Measurements from ENCODE around the gene WNT11.

Gene WNT11

DNA sequence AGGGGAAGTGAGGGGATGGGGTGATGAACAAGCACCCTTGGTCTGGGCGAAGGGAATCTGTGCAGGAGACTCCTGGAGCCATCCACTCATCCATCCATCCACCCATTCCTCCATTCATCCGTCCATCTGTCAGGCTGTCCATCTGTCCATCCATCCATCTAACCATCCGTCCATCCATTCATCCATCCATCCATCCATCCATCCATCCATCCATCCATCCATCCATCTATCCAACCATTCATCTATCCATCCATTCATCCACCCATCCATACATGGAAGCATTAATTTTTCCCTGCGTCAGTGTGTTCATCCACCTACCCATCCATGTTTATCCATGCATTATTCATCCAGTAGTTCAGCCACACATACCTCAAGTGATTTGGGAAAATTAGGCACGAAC, 32.0 kb downstream of the WNT11 start:
- no peak for DNase-seq (ENCODE audit: low read depth in 2 of 2)

DNA sequence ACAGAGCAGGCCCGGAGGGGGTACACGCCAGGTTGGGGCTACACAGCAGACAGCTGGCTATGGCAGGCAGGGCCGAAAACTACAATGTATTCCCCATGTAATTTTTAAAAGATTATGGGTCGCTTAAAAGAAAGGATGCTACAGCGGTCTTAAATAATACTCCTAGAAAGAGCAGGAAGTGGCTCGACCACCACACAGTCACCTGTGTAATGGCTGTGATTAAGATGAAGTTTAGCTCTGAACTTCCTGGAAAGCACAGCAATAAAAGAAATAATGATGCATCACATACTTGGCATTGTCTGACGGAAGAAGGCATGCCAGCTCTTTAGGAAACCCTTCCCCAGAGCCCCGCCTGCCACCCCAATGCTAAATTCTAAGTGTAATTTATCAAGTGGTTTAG, 32.6 kb downstream of the WNT11 start:
- DNase-seq (ENCODE audit: low read depth in 2 of 2), result no peak

DNA sequence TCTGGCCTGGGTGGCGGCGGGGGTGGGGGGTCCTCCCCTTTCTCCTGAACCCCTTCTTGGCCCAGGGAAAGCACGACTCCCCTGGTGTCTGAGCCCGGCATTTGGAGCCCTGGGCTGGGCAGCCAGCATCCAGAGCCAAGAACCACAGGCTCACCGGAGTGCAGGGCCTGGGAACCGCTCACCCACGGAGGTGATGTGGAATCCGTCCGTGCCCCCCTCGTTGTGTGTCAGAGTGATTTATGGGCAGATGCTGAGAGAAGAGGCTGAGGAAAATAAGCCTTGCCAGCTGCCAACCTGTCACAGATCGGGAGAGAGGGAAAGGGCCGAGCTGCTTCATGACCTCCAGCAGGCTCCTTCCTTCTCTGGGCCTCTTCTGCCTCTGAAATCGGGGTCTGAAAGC, 33.7 kb downstream of the WNT11 start:
- DNase-seq (ENCODE audit: low read depth in 2 of 2), result no peak

DNA sequence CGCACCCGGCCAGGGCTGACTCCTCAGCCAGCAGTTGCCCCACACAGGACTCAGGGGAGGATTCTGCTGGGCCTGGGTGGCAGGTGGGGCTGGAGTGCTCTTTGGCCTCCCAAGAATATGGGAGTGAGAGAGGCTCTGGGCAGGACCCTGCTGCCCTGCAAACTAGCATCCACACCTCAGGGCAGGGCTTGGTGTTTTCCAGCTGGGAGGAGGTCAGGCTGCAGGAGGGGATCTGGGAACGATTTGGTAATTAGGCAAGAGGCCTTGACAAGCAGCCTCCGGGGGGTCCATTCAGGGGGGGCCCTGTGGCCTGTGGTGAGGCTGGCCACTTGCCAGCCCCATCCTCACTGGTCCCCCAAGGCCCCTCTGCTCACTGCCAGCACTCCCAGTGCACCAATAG, 35.8 kb downstream of the WNT11 start:
- no peak for DNase-seq (ENCODE audit: low read depth in 2 of 2)

DNA sequence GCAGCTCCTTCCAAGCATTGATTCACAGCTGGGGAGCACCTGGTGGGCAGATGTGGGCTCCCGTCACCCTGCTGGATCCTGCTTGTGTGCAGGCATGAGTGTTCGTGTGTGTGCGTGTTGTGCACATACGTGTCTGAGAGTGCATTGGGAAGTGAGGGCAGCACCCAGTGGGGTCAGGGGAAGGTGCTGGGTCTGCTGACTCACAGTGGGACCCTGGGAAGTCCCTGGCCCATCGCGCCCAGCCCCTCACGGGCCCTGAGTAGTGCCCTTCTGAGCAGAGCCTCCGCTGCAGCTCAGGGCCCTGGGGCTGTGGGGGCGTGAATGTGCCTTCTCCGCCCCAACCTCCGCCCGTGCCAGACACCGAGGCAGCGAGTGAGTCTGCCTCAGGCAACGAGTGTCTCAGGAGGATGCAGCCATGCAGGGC, 36.8 kb downstream of the WNT11 start:
- DNase-seq (ENCODE audit: low read depth in 2 of 2), result no peak

DNA sequence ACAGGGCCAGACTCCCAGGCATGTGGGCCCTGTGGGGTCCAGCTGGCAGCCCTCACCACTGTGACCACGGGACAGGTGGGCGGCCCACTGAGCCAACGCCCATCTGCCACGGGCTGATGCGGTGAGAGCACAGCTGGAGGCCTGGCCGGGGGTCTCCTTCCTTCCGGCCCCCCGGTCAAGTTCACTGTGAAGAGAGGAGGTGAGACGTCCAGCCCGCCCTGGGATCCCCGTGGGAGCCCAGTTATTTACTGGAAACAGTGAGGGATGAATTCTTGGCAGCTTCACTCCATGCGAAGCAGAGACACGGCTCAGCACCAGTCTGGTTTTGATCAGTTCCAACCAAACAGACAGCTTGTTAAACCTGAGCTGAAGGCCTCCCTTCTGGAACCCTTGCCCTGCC, 38.7 kb downstream of the WNT11 start:
- no peak for DNase-seq (ENCODE audit: low read depth in 2 of 2)

DNA sequence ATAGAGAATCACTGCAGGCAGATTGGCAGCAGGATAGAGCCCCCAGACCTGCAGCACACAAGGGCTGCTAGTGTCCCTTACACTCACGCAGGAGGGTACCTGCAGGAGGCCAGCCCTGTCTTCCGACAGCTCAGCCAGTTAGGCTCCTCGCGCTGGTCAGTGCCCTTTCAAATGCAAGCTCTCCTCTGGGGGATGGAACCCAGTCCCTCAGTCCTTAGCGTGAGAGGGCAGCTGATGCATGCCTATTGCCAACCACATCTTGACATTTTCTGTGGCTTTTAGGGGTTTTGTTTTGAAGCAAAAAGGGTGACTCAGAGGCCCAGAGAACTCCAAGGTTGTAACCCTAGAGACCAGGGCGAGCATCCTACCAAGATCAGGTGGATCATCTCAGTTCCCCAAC, 40.0 kb downstream of the WNT11 start:
- DNase-seq (ENCODE audit: low read depth in 2 of 2), result no peak

DNA sequence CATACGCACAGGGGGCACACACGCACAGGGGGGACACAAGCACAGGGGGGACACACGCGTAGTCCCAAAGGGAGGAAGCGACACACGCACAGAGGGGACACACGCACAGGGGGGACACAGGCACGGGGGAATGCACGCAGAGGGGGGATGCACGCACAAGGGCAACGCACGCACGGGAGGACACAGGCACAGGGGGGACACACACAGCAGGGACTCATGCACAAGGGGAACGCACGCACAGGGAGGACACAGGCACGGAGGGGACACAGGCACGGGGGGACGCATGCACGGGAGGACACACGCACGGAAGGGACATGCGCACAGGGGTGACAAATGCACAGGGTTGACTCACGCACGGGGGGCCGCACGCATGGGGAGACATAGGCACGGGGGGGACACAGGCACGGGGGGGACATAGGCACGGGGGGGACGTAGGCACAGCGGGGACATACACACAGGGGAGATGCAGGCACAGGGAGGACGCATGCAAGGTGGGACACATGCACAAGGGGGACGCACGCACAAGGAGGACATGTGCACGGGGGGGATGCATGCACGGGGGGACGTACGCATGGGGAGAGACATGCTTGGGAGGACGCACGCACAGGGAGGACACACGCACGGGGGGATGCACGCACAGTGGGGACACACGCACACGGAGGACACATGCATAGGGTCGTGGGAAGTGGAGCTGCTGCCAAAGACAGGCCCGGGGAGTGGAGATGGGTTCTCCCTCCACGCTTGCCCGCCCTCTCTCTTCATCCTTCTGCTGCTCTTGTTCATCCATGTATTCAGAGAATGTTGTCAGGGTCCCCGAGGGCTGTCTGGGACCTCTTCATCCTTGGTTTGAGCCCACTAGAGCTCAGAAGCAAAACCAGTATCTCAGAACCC, 41.2 kb downstream of the WNT11 start:
- no peak for DNase-seq (ENCODE audit: low read depth in 2 of 2)

DNA sequence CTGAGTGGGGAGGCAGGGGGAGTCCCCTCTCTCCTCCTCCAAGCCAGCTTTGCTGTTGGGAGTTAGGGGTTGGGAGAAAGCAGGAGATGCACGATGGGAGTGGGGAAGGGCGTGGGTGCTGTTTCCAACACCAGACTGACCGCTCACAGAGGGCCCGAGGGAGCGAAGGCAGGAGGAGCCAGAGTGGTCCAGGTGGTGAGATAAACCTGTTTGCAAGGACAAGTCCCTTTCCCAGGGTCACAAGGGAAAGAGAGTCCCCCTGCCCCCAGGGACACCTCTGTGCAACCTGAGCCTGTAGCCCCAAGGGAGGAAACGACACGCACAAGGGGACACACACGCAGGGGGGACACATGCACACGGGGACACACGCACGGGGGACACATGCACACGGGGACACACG, 42.2 kb downstream of the WNT11 start:
- no peak for DNase-seq (ENCODE audit: low read depth in 2 of 2)

DNA sequence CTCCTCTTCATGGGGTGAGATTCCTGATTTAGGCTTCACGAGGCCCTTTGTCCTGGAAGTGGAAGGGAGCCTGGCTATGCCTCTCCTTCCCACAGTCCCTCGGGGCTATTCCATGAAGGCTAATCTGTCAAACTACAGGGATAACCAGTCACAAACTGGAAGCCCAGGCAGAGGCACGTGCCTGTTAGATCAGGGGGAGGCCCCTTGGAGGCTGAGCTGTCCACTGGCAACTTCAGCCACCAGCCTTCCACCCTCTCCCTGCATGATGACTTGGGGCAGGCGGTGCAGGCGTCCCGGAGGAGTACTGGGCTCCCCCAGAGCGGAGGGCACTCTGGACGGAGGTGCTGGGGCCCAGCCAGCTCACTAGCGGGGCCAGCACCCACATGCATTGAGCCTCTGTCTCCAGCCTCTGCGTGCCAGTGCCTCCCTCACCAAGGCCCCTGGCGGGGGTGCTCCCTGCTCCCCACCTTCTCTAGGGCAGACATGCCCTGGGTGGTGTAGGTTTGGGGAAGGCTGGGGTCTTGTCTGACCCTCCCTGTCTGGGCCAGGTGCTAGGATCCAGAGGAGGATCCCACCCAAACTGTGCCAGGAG, 42.9 kb downstream of the WNT11 start:
- no peak for DNase-seq (ENCODE audit: low read depth in 2 of 2)

DNA sequence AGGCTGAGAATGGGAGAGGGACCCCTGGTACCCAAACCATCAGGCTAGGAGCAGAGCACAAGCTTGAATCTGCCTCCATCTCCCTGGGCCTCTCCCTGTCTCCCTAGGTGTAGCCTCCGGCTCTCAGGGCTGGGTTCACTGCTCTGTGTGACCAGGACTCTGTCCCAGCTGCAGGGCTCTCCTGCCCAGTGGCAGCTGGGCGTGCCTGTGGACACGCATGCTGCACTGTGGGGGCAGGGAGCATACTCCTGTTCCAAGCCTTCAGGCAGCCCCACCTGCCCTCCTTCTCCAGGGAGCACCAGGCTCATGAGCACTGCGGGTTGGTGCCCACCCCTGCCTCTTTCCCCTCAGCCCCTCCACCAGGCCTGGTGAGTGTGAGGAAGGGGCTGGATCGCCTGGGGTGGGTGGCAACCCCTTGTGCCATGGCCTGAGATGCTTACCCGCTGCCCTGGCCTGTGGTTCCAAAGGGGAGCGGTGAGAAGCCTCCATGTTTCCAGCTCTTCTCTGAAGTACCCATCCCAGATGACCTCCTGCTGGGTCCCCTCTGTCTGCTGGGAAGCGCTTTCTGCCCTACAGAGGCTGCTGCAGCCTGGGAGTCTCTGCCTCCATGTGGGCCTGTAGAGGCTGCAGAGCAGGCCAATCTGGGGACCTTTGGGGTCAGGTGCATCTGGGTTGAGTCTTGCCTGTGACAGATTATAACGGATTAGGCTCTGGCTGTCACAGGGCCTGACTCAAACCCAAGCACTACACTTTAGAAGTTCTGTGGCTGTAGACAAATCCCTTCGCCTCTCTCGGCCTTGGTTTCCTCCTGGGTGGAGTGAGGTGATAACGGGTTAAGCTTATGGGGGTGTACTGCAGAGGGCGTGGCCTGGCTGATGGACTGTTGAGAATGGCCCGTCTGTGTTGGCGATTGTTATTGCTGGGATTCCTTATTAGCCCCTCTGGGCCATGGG, 43.7 kb downstream of the WNT11 start:
- DNase-seq (ENCODE audit: low read depth in 2 of 2), result no peak

DNA sequence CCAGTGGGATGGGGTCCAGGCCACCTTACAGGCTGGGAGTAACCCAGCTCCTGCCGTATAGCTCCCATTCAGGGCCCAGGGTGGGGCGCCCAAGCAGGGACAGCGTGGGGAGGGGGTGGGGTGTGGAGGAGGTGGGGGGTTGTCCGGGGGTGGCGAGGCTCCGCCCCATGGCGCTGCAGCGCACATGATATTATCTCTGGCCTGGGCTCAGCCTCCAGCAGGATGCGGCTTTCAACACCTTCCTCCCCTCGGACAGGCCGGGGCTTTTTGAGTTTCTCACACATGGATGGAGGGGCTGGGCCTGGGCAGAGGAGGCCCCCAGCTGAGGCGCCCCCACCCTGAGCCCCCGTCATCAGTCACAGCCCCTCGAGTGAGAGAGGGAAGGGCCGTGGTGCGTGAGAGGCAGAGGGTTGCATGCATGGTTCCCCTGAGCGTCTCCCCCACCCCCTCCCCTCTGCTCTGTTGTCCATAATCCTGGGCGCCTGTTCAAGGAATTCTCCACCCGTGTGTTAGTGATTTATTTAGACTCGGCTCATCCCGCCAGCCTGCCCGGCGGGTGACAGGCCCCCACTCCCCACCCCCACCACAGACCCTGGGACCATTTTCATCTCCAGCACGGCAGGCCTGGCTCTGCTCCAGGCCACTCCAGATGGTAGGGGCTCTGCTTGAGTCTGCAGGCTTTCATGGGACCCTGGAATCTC, 44.9 kb downstream of the WNT11 start:
- DNase-seq (ENCODE audit: low read depth in 2 of 2), result no peak

DNA sequence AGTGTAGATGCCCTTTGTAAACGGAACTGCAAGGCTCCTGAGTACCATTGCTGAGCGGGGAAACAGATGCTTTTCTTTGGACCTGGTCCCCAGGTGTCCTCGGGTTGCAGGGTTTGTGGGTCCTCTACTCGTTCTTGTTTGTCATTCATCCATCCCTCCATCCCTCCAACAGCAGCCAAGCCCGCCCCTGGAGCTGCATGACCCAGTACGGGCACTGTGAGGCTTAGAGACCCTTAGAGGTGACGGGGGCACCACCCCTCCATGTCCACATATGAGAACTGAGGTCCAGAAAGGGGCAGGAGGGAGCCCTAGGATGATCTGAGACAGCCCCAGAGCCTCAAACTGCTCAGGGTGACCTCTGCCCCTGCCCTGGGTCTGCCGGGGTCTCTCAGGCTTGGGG, 45.4 kb downstream of the WNT11 start:
- DNase-seq (ENCODE audit: low read depth in 2 of 2), result no peak

DNA sequence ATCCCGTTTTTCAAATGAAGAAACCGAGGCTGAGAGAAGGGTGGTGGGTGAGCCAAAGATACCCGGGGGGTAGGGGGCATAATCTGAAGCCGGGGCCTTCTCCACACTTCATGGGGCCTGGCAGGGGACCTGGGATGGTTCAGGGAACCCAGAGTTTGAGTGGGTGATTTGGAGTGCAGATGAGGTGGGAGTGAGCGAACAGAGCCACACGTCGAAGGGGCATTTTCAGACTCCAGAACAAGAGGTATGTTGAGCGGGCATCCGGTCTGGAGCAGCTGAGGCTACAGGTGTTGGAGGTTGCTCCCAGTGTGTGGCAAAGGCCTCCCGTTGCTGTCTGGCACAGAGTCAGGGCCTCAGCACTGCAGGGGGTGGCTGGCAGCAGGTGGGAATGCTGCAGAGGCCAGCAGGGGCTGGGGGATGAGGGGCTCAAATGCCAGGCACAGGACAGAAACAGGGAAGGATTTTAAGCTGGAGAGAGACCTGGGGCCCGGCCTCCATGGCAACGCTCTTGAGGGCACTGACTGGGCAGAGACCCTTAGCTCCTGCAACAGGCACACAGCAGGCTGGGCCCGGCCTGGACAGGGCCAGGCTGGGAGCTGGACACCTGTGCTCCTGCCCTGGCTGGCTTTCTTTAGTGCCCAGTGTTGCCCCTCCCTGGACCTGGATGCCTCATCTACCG, 46.2 kb downstream of the WNT11 start:
- no peak for DNase-seq (ENCODE audit: low read depth in 2 of 2)

DNA sequence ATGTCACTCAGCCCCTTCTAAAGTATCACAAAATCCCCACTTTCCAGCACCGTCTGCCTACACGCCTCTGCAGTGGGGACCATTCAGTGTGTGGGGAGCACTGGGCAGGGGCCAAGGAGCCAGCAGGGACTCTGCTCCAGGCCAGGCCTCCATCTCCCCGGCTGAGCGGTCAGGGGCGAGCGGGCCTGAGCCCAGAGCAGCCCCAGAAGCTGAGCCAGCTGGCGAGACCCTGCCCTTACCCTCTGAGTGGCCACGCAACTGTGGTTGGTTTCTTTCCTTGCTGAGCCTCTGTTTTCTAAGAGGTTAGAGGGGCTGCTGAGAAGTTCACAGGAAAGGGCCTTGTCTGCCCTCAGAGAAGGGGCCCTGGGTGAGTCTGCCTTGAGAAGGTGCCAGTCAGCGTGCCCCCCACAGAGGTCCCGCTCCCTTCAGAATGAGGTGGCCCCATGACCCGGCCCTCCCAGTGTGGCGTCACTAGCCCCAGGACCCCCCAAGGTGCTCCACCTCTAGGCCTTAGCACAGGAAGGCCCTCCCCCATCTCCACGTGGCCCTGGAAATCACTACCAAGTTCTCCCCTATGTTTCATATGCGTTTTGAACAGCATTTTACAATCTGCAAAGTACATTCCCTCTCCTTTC, 46.9 kb downstream of the WNT11 start:
- DNase-seq (ENCODE audit: low read depth in 2 of 2), result no peak

DNA sequence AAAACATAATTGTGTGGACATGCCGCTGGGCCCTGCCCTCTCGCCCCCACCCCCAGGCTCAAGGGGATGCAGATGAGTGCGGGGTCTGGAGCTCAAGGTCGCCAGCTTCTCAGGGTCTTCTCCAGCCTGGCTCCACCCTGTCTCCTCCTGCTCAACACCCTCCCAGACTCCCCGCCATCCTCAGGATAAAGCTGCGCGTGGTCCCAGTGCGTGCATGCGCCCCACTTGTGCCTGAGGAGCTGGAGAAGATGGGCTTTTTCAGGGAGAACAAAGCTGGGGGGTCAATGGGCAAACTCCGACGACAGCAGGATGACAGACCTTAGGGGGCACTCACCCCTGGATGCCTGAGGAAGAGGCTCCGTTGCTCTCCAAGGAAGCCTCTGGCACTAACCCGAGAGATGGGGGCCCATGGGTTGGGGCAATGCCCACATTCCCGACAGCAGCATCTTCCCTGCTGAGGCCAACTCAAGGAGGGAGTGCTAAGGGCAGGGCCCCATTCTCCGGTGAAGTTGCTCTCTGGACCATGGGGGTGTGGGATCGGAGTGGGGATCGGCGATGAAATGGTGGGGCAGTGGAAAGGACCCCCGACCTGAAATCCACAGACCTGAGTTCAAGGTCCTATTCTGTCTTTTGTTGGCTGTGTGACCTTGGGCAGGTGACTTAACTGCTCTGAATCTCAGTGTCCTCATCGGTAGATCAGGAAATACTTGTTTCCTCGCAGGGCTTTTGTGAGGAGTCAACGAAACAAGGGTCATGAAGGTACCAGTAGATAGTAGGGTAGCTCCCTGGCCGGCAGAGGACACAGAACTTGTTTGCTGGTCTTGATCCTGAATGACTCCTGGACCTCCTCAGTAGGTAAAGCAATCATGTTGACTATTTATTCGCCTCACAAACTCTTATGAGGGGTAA, 47.7 kb downstream of the WNT11 start:
- DNase-seq (ENCODE audit: low read depth in 2 of 2), result no peak

DNA sequence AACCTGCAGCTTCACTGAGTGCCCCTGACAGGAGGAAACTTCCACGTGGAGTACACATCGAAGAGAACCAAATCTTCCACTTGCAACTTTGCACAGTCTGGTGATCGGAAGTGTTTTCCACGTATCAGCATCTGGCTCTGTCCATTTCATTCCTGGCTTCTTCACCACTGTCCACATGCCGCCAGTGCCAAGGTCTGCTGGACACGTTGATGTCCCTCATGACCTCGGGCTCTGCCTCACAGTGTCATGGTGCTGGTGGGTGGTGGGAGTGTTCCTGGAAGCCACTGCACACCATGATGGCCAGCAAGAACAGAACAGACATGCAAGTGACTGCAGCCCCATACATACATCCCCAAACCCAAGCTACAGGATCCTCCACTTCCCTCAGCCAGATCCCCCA, 48.4 kb downstream of the WNT11 start:
- no peak for DNase-seq (ENCODE audit: low read depth in 2 of 2)

DNA sequence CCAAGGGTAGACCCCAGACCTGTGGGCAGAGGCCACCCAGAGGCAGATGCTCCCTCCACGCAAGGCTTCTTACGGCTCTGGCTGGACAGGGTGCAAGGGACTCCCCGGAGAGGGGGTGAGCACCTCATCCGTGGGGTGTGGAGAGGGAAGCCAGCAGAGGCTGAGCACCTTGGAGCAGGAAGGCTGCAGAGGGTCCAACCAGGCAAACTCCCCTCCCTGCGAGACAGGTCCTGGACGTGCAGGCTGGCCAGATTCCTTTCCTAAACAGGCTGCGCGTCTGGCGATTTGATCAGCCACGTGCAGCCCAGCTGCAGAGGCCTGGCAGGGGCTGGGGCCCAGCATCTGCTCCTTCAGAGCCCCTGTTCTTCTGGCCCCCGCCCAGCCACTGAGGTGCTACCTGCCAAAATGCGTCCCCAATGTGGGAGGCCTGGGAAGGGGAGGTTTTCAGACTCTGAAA, 49.3 kb downstream of the WNT11 start:
- DNase-seq (ENCODE audit: low read depth in 2 of 2), result no peak

DNA sequence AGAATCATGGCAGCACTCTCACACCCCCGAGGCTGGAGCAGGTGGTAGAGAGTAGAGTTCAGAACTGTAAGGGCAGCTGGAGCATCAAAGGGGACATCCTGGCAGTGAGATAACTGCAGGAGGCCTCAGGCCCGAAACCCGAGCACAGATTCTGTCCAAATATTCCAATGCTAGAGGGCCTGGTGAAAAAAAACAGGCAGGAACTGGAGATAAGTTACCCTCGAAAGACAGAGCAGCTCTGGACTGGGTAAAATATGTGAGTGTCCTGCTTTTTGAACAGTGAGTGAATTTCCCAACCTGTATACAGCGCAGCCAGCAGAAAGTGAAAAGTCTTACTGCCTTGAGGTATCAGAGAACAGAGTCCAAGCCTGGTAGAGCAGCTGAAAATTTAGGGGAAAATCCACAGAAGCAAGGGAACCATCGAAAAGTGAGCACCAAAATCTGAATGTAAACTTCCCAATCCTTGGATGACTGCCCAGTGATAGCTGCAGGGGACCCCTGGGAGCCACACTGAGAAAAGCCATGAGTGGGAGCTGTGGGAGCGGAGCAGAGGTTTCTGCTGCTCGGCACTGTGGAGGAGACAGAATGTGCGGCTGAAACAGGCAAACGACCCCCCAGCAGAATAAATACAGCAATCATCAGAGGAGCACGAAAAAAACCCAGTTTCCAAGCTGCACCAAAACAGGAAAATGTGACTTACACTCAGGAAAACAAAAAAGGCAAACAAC, 50.6 kb downstream of the WNT11 start:
- no peak for DNase-seq (ENCODE audit: low read depth in 2 of 2)
